Kidney (tissue), 14 donors: ENCODE results near the gene ZNF546. TPM values are rescaled to one million over a fixed set of nuclear protein-coding genes. Genes with fewer than 3 reads are reported as not detected.

ENCODE experiments used
- DNase-seq, 5 donors: peaks; one replicate each; pipeline ENCODE4 v3.0.0-alpha.2; 2013 to 2020
- FAIRE-seq: peaks from 2 replicates; lab custom pipeline; 2012; peaks lifted over from hg19 to GRCh38; lab: Jason Lieb, UNC
- H3K27ac ChIP-seq, 2 donors: one replicate each; pipeline ENCODE4 v1.7.0; 2013; ENCODE audit warnings: low read depth in 2 of 2, low read length in 2 of 2, inconsistent platforms in 1 of 2
- H3K27me3 ChIP-seq: one replicate; pipeline ENCODE4 v1.7.1; 2013; ENCODE audit warnings: low read length, inconsistent platforms; ENCODE audit not compliant: control insufficient read depth, insufficient read depth
- H3K36me3 ChIP-seq, 3 donors: one replicate each; pipeline versions ENCODE4 v1.7.0 to v1.7.1; 2013; ENCODE audit warnings: low read length in 3 of 3, control low read depth in 1 of 3, inconsistent platforms in 1 of 3; ENCODE audit not compliant: insufficient read depth in 3 of 3, control insufficient read depth in 2 of 3
- H3K4me1 ChIP-seq, 3 donors: one replicate each; pipeline versions ENCODE4 v1.7.0 to v1.7.1; 2013; ENCODE audit warnings: low read length in 3 of 3, inconsistent platforms in 1 of 3, low read depth in 1 of 3; ENCODE audit not compliant: control insufficient read depth in 2 of 3, insufficient read depth in 2 of 3
- H3K4me3 ChIP-seq, 3 donors: one replicate each; pipeline versions ENCODE4 v1.7.0 to v1.8.1; 2013; ENCODE audit warnings: low read length in 3 of 3, control low read depth in 1 of 3, inconsistent platforms in 1 of 3
- H3K9ac ChIP-seq, 3 donors: one replicate each; pipeline versions ENCODE4 v1.7.0 to v1.7.1; 2013; ENCODE audit warnings: low read length in 3 of 3, control low read depth in 1 of 3, inconsistent platforms in 1 of 3
- H3K9me3 ChIP-seq, 3 donors: one replicate each; pipeline versions ENCODE4 v1.7.0 to v1.7.1; 2013; ENCODE audit warnings: low read length in 3 of 3, control low read depth in 1 of 3, inconsistent platforms in 1 of 3; ENCODE audit not compliant: control insufficient read depth in 2 of 3, insufficient read depth in 1 of 3
- CTCF ChIP-seq: IDR thresholded peaks from 3 replicates; pipeline ENCODE4 v1.5.1; 2012; ENCODE audit warnings: mild to moderate bottlenecking, moderate library complexity, borderline replicate concordance; ENCODE audit not compliant: insufficient read depth; ENCODE audit errors: extremely low read depth
- intact Hi-C: fragments of 100-400 bp; cut with DNase I; formaldehyde crosslinking; loops from one replicate; pipeline ENCODE4 v1.11.1; 2022
- polyA plus RNA-seq: library from polyadenylated mRNA; stranded (reverse); fragments of 350-450 nt; fragmentation: Illumina TruSeq; extraction: RNeasy Lipid Tissue Mini Kit (QIAGEN cat#74804); gene quantifications from one replicate; pipeline ENCODE4 v1.2.3, GENCODE V29; 2014; ENCODE audit warnings: low read depth, low replicate concordance; ENCODE audit not compliant: insufficient read depth
- total RNA-seq: library from RNA; stranded (reverse); fragmentation: NEBNext Ultra II Directional; extraction: Animal tissue kit (Norgen Biotek cat#: 25700); gene quantifications from one replicate; pipeline ENCODE4 v1.2.1, GENCODE V29; 2021
- donor health status: control.
- donor health status: control.
- donor health status: control.
- donor health status: control.
- donor health status: control.
- donor health status: DM: yes; HTN: yes; CAD: no.
- donor health status: Normal renal cell carcinoma (clear cell type).

Gene ZNF546
- total and polyA plus RNA-seq, 2 donors from 2014 or later = 3.4 to 7.3 TPM

DNA sequence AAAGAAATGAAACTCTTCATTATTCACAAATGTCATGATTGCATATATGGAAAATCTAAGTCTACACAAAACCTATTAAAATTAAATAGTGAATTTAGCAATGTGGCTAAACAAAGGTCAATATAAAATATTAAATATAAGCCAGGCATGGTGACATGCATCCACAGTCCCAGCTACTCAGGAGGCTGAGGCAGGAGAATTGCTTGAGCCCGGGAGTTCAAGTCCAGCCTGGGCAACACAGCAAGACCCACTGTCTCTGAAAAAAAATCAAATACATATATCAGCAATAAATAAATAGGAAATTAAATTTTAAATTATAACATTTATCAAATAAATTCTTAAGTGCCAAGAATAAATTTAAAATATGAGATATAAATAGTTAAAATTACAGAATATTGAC lies 14.0 kb upstream of the ZNF546 start:
- no peak for FAIRE-seq
- Histone ChIP-seq H3K9ac (no peak overlapping the region), H3K27ac (no peak overlapping the region), H3K36me3 (peaks cover 2 to 29% (median 13%) of the 10 kb centered on the region in 3 donors), H3K27me3 (no peaks in the 10 kb centered on the region), H3K4me1 (no peaks in the 10 kb centered on the region), H3K4me3 (no peak overlapping the region), H3K9me3 (peaks cover 0 to 15% (median 0%) of the 10 kb centered on the region in 3 donors)
- TF ChIP-seq CTCF = no peak
- no peak for DNase-seq
- intact Hi-C loops = no loop called here

DNA sequence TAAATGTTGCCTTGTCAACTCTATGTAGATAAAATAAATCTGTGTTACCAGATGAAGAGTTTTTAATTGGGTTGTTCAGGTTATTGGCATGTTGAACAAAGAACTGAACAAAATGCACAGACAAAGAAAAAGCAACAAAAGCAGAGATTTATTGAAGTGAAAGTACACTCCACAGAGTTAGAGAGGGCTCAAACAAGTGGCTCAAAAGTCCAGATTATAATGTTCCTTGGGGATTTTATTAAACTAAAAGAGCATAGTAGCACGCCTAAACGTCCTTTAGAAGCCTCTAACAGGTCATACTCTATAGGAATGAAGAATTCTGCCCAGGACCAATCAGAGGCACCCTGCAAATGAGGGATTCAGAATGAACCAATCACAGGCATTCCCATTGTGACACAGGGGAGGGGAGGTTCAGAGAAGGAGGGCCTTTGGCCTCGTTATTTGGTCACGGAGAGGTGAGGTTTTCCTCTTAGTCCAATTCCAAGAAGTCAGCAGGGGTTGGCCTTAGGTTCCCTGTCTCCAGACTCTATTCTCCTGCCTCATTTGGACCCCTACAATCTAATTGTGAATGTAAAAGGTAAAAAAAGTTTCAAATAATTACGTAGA lies 13.1 kb upstream of the ZNF546 start:
- intact Hi-C loops = no loop called here

GRCh38 chr19:39986643-39987042 lies 10.2 kb upstream of the ZNF546 start:
- Histone ChIP-seq H3K4me1 (peaks cover 0 to 2% (median 0%) of the 10 kb centered on the region in 3 donors), H3K27me3 (no peaks in the 10 kb centered on the region), H3K9me3 (peaks cover 0 to 15% (median 0%) of the 10 kb centered on the region in 3 donors), H3K4me3 (no peak overlapping the region), H3K36me3 (peaks cover 0 to 2% (median 0%) of the 10 kb centered on the region in 3 donors), H3K9ac (no peak overlapping the region), H3K27ac (no peak overlapping the region)
- FAIRE-seq (no peak), DNase-seq (no peak)
- no peak for TF ChIP-seq CTCF
- intact Hi-C loops = no loop called here

More for the DNA sequence above, 13.1 kb upstream of the ZNF546 start:
- Histone ChIP-seq H3K9ac (no peak overlapping the region), H3K4me3 (no peak overlapping the region), H3K9me3 (peaks cover 0 to 15% (median 0%) of the 10 kb centered on the region in 3 donors), H3K36me3 (peaks cover 0 to 22% (median 13%) of the 10 kb centered on the region in 3 donors), H3K4me1 (no peaks in the 10 kb centered on the region), H3K27me3 (no peaks in the 10 kb centered on the region), H3K27ac (no peak overlapping the region)
- no peak for TF ChIP-seq CTCF
- no peak for FAIRE-seq
- DNase-seq = no peak
